HG03108 (cell line): ENCODE results near the gene APOA5.
"Not testable (repeated sequence)": the region's sequence is repeated elsewhere in the genome, so short reads cannot be mapped to it uniquely, and the experiment has no call there.

Experiments
- ATAC-seq: cut with Tn5 transposase; IDR thresholded peaks from one replicate; pipeline ENCODE4 v1.9.1; 2021; ENCODE audit warnings: moderate library complexity; ENCODE audit not compliant: unreplicated experiment

Gene APOA5, protein sequence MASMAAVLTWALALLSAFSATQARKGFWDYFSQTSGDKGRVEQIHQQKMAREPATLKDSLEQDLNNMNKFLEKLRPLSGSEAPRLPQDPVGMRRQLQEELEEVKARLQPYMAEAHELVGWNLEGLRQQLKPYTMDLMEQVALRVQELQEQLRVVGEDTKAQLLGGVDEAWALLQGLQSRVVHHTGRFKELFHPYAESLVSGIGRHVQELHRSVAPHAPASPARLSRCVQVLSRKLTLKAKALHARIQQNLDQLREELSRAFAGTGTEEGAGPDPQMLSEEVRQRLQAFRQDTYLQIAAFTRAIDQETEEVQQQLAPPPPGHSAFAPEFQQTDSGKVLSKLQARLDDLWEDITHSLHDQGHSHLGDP

DNA sequence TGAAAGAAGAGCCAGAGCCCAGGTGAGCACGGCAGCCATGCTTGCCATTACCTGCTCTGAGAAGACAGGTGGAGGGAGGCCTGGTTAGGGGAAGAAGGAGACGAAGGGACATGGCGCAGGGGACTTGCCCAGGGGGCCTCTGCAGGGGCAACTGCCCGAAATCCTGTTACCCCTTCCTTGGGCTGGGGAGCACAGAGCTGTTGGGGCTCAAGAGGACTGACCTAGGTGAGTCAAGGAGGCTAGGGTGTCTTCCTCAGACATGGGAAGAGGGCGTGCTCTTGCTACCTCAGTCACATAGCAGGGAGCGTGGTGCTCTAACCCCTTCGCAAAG lies at the start of gene APOA5:
Gene APOA5 (minus strand): TSS at position 67 of the 331 bp plus-strand sequence. CDS start 19 bp downstream, at position 48.
- no peak for ATAC-seq

DNA sequence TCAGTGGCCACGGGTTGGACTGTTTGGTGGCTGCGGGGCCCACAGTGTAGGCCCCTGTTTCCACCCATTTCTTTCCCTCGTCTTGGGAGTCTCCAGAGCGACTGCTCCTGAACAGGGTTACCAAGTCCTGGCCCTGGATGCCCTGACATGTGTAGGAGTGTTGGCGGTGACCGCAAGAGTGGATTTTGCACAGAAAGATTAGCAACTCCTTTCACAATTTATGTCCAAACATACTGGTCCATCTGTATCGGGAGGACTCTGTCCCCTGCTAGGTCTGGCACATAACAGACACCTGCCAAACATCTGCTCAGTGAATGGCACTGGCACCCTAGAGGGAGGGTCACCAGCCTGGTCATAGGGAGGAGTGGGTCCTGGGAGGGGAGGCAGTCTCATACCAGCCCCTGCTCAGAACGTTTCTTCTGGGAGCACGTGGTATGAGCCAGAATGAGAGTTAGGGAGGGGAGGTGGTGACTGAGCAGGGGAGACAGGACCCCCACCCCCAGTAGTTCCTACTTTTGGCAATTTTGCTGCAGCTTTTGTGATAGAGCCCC lies 49.1 kb upstream of the APOA5 start:
- no peak for ATAC-seq

DNA sequence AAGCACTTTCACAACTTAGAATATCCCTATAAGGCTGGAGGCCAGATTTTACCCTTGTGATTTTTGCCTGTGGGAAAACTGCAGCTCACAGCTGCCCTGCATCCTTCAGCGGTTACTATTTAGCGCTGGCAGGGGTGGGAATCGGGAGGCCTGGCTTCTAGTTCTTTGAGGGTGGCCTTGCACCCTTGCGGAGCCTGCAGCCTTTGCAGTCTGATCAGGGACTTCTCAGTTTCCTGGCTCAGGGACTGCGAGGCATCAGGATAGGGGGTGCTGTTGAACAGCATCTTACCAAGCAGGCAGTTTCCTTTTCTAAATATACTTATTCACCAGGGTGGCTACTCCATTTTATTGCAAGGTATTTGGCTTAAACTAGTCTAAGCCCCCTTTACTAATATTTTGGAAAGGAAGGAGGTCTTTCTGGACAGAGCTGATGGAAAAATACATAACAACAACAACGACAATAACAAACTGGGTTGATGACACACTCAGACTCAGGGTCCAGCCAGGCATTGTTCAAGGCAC lies 48.6 kb upstream of the APOA5 start:
- no peak for ATAC-seq

DNA sequence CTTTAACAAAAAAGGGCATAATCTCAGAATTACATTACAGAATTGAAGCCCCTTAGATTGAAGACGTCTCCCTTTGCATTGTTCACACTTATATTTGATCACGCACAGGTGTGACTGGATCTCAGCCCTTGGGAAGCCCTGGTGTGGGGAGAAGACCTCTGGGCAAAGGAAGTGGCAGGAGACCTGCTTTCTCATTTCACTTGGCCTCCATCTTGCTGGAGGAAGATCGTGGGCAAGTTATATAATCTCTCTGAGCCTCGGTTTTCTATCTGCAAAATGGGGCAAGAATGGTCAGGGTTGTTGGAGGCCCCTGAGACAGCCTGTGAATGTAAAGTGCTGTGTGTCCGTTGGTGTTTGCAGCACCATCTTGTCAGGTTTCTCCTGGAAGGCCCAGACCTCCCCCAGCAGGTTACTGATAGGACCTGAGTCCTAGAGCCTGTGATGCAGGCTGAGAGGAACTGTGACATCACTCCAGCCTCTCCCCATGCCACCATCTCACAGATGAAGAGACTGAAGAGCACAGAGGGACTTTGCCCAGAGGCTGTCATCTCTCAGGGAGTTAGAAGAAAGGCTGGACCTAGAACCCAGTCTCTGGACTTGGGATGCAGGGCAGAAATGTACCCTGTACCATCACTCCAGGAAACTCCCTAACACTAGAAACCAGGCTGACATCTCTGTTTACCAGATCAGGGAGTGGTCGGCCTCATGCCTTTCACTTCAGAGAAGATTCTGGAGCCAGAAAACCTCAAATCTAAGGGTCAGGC lies 46.8 kb upstream of the APOA5 start:
- no peak for ATAC-seq

DNA sequence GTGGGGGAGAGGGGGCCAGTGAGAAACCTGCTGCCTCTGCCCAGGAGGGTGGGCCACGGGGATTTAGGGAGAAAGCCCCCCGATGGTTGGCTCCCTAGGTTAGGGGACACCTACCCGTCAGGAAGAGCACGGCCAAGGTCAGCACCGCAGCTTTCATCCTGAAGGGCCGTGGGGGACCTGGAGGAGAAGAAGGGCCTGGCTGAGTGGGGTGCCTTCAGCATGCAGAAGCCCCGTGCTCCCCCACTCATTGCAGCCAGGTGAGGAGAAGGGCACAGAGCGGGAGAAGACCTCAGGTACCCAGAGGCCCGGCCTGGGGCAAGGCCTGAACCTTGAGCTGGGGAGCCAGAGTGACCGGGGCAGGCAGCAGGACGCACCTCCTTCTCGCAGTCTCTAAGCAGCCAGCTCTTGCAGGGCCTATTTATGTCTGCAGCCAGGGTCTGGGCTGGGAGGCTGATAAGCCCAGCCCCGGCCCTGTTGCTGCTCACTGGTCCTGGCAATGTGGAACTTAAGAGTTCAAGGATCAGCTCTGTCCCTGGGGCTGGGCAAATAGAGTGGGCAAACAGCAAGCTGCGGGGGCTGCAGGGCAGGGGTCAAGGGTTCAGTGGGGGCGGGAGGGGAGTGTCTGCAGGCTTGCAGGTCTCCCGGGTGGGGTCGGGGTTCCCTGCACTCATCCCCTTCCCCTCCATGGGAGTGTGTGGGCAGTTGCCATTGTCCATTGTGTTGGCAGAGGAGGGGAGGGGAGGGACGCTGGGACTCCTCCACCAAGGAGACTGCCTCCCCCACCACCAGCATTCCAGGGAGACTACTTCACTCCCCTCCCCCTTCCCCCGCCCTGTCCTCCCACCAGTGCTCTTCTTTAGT lies 45.8 kb upstream of the APOA5 start, which contains the start of gene APOA1:
Gene APOA1 (minus strand): TSS at position 392 of the 861 bp plus-strand sequence. CDS start 235 bp downstream, at position 157.
- ATAC-seq, result no peak

DNA sequence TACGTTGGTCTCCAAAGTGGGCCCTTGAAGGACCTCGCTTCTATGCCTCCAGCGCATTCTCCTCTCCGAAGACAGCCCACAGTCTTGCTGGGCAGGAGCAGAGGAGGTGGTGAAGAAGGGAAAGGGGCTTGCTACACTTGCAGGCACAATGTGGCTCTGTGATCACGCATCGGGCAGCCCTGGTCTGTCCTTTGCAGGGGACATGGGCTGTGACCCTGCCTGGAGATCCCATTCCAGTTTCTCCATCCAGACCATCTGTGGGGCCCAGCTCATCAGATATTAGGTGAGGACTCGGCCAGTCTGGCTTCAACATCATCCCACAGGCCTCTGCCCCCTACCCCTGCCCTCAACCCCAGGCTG lies 44.9 kb upstream of the APOA5 start:
- ATAC-seq, result no peak

DNA sequence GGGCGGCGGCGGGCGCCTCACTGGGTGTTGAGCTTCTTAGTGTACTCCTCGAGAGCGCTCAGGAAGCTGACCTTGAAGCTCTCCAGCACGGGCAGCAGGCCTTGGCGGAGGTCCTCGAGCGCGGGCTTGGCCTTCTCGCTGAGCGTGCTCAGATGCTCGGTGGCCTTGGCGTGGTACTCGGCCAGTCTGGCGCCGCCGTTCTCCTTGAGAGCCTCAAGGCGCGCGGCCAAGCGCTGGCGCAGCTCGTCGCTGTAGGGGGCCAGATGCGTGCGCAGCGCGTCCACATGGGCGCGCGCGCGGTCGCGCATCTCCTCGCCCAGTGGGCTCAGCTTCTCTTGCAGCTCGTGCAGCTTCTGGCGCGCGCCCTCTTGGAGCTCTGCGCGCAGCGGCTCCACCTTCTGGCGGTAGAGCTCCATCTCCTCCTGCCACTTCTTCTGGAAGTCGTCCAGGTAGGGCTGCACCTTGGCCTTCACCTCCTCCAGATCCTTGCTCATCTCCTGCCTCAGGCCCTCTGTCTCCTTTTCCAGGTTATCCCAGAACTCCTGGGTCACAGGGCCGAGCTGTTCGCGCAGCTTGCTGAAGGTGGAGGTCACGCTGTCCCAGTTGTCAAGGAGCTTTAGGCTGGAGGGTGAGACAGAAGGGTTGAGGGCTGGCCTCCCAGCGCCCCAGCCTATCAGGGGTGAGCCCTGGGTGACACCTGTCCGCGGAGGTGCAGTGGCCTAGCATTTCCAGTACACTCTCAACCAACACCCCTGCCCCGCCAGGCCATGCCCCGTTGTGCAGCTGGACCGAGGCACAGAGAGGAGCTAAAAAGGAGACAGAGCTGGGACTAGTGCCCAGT lies 44.3 kb upstream of the APOA5 start:
- peak; percentile 75 for ATAC-seq

DNA sequence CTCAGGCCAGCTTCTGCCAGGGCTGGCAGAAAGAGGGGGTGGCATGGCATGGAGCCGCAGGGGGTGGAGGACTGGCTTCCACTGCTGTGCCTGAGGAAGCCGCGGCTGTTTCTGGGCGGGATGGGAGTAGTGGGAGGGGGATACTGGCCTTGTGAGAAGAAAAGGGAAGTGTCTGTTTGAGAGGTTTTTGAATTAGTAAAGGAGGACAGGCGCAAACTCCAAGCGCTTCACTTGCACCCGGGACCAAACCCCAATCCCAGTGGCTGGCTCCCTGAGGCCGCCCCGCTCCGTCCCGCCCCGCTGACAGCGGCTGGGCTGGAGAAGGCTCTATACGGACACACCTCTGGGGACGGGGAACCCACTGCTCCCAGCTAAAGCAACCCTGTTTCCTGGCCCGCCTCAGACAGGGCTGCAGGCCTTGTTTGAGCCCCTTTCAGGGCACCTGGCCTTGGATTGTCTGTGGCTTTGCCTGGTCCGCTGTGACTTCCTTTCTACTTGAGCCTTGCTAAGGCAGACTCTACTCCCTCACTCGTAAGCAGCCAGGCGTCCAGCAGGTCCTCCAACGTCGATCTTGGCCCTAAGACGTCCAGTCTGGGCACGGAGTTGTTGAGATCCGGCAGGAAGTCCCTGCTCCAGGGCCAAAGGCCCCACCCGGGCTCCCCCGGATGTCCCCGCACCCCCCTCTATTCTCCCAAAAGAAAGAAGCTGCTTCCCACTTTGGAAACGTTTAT lies 43.5 kb upstream of the APOA5 start:
- ATAC-seq, result no peak

DNA sequence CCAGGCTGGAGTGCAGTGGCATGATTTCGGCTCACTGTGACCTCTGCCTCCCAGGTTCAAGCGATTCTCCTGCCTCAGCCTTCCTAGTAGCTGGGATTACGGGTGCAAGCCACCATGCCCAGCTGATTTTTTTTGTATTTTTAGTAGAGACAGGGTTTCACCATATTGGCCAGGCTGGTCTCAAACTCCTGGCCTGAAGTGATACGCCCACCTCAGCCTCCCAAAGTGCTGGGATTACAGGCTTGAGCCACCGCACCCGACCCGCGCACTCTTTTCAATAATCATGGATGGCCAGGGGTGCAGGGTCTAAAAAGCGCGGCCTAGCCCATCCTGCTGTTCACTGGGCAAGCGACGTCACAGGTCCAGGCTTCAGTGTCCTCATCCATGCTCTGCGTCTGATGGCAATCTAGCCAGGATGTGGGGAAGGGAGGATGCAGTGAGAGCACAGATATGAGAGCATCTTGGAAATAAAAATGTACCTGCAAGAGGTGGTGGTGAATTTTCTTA lies 42.9 kb upstream of the APOA5 start:
- not testable (repeated sequence) for ATAC-seq

DNA sequence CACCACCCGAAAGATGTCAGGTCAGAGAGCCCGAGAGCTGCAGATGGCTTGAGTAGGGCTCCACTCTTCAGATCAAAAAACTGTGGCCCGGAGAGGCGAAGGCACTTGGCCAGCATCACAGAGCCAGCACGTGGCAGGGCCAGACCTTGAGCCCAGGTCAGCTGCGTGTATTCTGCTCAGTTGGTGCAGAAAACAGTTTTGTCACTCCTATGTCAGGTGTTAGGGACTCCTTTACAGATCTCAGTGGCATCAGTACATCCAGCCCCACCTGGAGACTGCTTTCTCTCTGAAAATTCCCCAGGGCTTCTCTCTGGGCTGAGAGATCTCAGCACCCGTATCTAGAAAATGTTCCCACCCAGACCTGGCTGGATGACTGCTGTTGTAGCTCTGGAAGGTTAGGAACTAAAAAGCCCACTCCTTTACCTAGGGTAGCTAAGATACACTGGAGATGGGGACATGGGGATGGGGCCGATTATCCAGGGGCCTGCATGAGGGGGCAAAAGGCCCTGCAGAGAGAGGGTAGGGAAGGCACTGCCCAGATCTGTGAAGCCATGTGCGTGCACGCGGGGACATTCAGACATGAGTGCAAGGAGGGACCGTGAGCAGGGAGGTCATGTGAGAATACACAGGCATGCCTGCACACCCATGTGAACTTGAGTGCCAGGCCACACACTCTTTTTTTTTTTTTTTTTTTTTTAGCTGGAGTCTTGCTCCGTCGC lies 42.3 kb upstream of the APOA5 start:
- no peak for ATAC-seq

DNA sequence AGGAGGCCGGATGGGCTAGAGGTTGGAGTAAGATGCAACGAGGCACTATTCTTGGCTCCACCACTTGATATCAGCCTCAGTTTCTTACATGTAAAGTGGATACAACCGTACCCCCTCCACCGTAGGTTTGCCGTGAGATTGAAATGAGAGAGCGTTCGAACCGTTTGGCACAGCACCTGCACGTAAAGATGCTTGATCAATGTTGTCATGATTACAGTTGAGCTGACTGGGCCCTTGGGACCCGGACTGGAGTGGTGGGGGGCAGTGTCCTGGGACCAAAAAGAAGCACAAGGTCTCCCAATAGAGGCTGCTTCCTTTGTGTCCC lies 41.8 kb upstream of the APOA5 start:
- ATAC-seq, result no peak

DNA sequence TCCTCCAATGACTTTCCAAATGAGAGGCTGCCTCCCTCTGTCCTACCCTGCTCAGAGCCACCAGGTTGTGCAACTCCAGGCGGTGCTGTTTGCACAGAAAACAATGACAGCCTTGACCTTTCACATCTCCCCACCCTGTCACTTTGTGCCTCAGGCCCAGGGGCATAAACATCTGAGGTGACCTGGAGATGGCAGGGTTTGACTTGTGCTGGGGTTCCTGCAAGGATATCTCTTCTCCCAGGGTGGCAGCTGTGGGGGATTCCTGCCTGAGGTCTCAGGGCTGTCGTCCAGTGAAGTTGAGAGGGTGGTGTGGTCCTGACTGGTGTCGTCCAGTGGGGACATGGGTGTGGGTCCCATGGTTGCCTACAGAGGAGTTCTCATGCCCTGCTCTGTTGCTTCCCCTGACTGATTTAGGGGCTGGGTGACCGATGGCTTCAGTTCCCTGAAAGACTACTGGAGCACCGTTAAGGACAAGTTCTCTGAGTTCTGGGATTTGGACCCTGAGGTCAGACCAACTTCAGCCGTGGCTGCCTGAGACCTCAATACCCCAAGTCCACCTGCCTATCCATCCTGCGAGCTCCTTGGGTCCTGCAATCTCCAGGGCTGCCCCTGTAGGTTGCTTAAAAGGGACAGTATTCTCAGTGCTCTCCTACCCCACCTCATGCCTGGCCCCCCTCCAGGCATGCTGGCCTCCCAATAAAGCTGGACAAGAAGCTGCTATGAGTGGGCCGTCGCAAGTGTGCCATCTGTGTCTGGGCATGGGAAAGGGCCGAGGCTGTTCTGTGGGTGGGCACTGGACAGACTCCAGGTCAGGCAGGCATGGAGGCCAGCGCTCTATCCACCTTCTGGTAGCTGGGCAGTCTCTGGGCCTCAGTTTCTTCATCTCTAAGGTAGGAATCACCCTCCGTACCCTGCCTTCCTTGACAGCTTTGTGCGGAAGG lies 40.9 kb upstream of the APOA5 start:
- ATAC-seq, result no peak

DNA sequence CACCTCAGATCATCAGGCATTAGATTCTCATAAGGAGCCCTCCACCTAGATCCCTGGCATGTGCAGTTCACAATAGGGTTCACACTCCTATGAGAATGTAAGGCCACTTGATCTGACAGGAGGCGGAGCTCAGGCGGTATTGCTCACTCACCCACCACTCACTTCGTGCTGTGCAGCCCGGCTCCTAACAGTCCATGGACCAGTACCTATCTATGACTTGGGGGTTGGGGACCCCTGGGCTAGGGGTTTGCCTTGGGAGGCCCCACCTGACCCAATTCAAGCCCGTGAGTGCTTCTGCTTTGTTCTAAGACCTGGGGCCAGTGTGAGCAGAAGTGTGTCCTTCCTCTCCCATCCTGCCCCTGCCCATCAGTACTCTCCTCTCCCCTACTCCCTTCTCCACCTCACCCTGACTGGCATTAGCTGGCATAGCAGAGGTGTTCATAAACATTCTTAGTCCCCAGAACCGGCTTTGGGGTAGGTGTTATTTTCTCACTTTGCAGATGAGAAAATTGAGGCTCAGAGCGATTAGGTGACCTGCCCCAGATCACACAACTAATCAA lies 40.2 kb upstream of the APOA5 start:
- no peak for ATAC-seq

DNA sequence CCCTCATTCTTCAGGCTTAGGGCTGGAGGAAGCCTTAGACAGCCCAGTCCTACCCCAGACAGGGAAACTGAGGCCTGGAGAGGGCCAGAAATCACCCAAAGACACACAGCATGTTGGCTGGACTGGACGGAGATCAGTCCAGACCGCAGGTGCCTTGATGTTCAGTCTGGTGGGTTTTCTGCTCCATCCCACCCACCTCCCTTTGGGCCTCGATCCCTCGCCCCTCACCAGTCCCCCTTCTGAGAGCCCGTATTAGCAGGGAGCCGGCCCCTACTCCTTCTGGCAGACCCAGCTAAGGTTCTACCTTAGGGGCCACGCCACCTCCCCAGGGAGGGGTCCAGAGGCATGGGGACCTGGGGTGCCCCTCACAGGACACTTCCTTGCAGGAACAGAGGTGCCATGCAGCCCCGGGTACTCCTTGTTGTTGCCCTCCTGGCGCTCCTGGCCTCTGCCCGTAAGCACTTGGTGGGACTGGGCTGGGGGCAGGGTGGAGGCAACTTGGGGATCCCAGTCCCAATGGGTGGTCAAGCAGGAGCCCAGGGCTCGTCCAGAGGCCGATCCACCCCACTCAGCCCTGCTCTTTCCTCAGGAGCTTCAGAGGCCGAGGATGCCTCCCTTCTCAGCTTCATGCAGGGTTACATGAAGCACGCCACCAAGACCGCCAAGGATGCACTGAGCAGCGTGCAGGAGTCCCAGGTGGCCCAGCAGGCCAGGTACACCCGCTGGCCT lies 38.7 kb upstream of the APOA5 start:
- ATAC-seq, result no peak

DNA sequence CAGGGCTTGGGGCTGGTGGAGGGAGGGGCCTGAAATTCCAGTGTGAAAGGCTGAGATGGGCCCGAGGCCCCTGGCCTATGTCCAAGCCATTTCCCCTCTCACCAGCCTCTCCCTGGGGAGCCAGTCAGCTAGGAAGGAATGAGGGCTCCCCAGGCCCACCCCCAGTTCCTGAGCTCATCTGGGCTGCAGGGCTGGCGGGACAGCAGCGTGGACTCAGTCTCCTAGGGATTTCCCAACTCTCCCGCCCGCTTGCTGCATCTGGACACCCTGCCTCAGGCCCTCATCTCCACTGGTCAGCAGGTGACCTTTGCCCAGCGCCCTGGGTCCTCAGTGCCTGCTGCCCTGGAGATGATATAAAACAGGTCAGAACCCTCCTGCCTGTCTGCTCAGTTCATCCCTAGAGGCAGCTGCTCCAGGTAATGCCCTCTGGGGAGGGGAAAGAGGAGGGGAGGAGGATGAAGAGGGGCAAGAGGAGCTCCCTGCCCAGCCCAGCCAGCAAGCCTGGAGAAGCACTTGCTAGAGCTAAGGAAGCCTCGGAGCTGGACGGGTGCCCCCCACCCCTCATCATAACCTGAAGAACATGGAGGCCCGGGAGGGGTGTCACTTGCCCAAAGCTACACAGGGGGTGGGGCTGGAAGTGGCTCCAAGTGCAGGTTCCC lies 38.0 kb upstream of the APOA5 start, which contains the start of gene APOC3:
Gene APOC3 (plus strand): TSS at position 383 of the 659 bp plus-strand sequence. CDS start 676 bp downstream, outside the sequence.
- ATAC-seq, result no peak
